Measurements from ENCODE around the gene GGACT. TPM values are rescaled to one million over a fixed set of nuclear protein-coding genes. Genes with fewer than 3 reads are reported as not detected.
A peak's percentile ranks its signal among the peaks of the same experiment; 100 is the strongest.

GGACT gene
- polyA plus RNA-seq, 3 donors: 1.7 to 8.3 (median 6.5) TPM

GRCh38 chr13:100589178-100589725 is 663 bp upstream of the GGACT start:
- whole genome bisulfite sequencing (ENCODE audit: insufficient coverage): 100% methylated on average over 1 of the region's 6 CpGs
- no peak overlapping the region for H3K9ac ChIP-seq (ENCODE audit: insufficient read depth, low read length, poor library complexity, severe bottlenecking)
- Mint-ChIP-seq H3K36me3 (no peaks in the 10 kb centered on the region), H3K4me1 (peaks cover 14% of the 10 kb centered on the region), H3K27ac (peak overlapping the region in 2 of 7 donors; percentile 46 to 60), H3K27me3 (ENCODE audit: low read depth in 3 of 3) (peaks cover 3 to 6% (median 6%) of the 10 kb centered on the region in 3 donors), H3K9me3 (no peaks in the 10 kb centered on the region), H3K4me3 (peak overlapping the region; percentile 84 to 91)
- H3K36me3 ChIP-seq (replicated peaks in 1 of 2; ENCODE audit: control insufficient read depth in 1 of 2, insufficient read depth in 2 of 2, low read length in 2 of 2): no peaks in the 10 kb centered on the region
- peak overlapping the region; percentile 85 for H2AFZ ChIP-seq (ENCODE audit: insufficient read depth, low read depth, low read length, poor library complexity, severe bottlenecking)
- H3K4me3 ChIP-seq (replicated peaks in 1 of 3; ENCODE audit: low read depth in 2 of 3, low read length in 3 of 3): peak overlapping the region in 1 of 3 experiments; percentile 79
- H3K4me2 ChIP-seq (replicated peaks; ENCODE audit: extremely low read depth, low read length, poor library complexity, severe bottlenecking): peak overlapping the region; percentile 77
- peaks cover 9 to 11% of the 10 kb centered on the region in 2 donors for H3K4me1 ChIP-seq (ENCODE audit: control insufficient read depth in 1 of 2, insufficient read depth in 2 of 2, low read length in 2 of 2)
- intact Hi-C loops (cut with micrococcal nuclease): no loop called here
- H3K9me3 ChIP-seq (replicated peaks in 1 of 2; ENCODE audit: control insufficient read depth in 1 of 2, insufficient read depth in 1 of 2, low read length in 2 of 2): no peaks in the 10 kb centered on the region
- DNase-seq: no peak
- H3K27ac ChIP-seq (ENCODE audit: low read depth in 1 of 2, low read length in 2 of 2): no peak overlapping the region
- H3K79me2 ChIP-seq (ENCODE audit: insufficient read depth, low read length): no peaks in the 10 kb centered on the region
- H4K20me1 ChIP-seq (ENCODE audit: insufficient read depth, low read length): no peaks in the 10 kb centered on the region
- no peak for TF ChIP-seq CTCF (IDR thresholded peaks at IDR 0.05)
- no peaks in the 10 kb centered on the region for H3K27me3 ChIP-seq (ENCODE audit: control insufficient read depth in 2 of 2, insufficient read depth in 2 of 2, low read length in 2 of 2)

GRCh38 chr13:100584896-100585295 is 3.7 kb downstream of the GGACT start:
- H3K4me1 Mint-ChIP-seq: peaks cover 18% of the 10 kb centered on the region
- Histone ChIP-seq H3K4me3 (replicated peaks in 1 of 3; ENCODE audit: low read depth in 2 of 3, low read length in 3 of 3) (no peak overlapping the region), H4K20me1 (ENCODE audit: insufficient read depth, low read length) (no peaks in the 10 kb centered on the region), H3K4me1 (ENCODE audit: control insufficient read depth in 1 of 2, insufficient read depth in 2 of 2, low read length in 2 of 2) (peaks cover 9 to 11% of the 10 kb centered on the region in 2 donors), H3K4me2 (replicated peaks; ENCODE audit: extremely low read depth, low read length, poor library complexity, severe bottlenecking) (no peak overlapping the region), H3K27ac (ENCODE audit: low read depth in 1 of 2, low read length in 2 of 2) (no peak overlapping the region), H3K9ac (ENCODE audit: insufficient read depth, low read length, poor library complexity, severe bottlenecking) (no peak overlapping the region), H3K9me3 (replicated peaks in 1 of 2; ENCODE audit: control insufficient read depth in 1 of 2, insufficient read depth in 1 of 2, low read length in 2 of 2) (no peaks in the 10 kb centered on the region), H3K79me2 (ENCODE audit: insufficient read depth, low read length) (no peaks in the 10 kb centered on the region), H3K36me3 (replicated peaks in 1 of 2; ENCODE audit: control insufficient read depth in 1 of 2, insufficient read depth in 2 of 2, low read length in 2 of 2) (no peaks in the 10 kb centered on the region), H3K27me3 (ENCODE audit: control insufficient read depth in 2 of 2, insufficient read depth in 2 of 2, low read length in 2 of 2) (no peaks in the 10 kb centered on the region), H2AFZ (ENCODE audit: insufficient read depth, low read depth, low read length, poor library complexity, severe bottlenecking) (no peak overlapping the region)
- peaks cover 3 to 6% (median 6%) of the 10 kb centered on the region in 3 donors for H3K27me3 Mint-ChIP-seq (ENCODE audit: low read depth in 3 of 3)
- peaks cover 7 to 15% of the 10 kb centered on the region in 2 donors for H3K36me3 Mint-ChIP-seq
- peaks cover 0 to 4% (median 1%) of the 10 kb centered on the region in 7 donors for H3K9me3 Mint-ChIP-seq
- WGBS (ENCODE audit: insufficient coverage): 87% methylated on average over 3 of the region's 5 CpGs
- no peak overlapping the region for H3K4me3 Mint-ChIP-seq
- intact Hi-C loops (cut with micrococcal nuclease): no loop called here
- no peak for TF ChIP-seq CTCF (IDR thresholded peaks at IDR 0.05)
- no peak overlapping the region for H3K27ac Mint-ChIP-seq
- no peak for DNase-seq

Measured in CD14-positive monocyte (primary cell).